SJSA1 (cell line): ENCODE measurements around the gene TBX2. TPM values are rescaled to one million over a fixed set of nuclear protein-coding genes. Genes with fewer than 3 reads are reported as not detected.

Source experiments
- DNase-seq, 2 experiments: peaks; one replicate each; pipeline ENCODE4 v3.0.0-alpha.2; 2015 to 2020; ENCODE audit warnings: low spot score in 2 of 2, low read depth in 1 of 2
- H3K27ac ChIP-seq: fragments of 250-450 bp; sonication (Bioruptor Pico); 2 replicates; pipeline ENCODE4 v1.5.1; 2020; ENCODE audit warnings: mild to moderate bottlenecking, moderate library complexity
- H3K27me3 ChIP-seq: fragments of 250-450 bp; sonication (Bioruptor Pico); replicated peaks from 2 replicates; pipeline ENCODE4 v1.5.1; 2020; ENCODE audit warnings: mild to moderate bottlenecking, moderate library complexity
- H3K36me3 ChIP-seq: fragments of 250-450 bp; sonication (Bioruptor Pico); 2 replicates; pipeline ENCODE4 v1.5.1; 2020; ENCODE audit warnings: mild to moderate bottlenecking
- H3K4me1 ChIP-seq: fragments of 250-450 bp; sonication (Bioruptor Pico); replicated peaks from 2 replicates; pipeline ENCODE4 v1.6.1; 2021; ENCODE audit warnings: mild to moderate bottlenecking
- H3K4me3 ChIP-seq: fragments of 250-450 bp; sonication (Bioruptor Pico); 2 replicates; pipeline ENCODE4 v1.5.1; 2020; ENCODE audit warnings: mild to moderate bottlenecking
- H3K9me3 ChIP-seq: fragments of 250-450 bp; sonication (Bioruptor Pico); replicated peaks from 2 replicates; pipeline ENCODE4 v1.5.1; 2020; ENCODE audit warnings: mild to moderate bottlenecking
- total RNA-seq: library from RNA; depleted of rRNA; stranded (reverse); fragments of >200 nt; shearing (Covaris generic); gene quantifications from 2 replicates; pipeline ENCODE4 v1.2.3, GENCODE V29; 2014

Gene TBX2
- total RNA-seq, 1 experiment from 2014 or later: 6.8 TPM

DNA sequence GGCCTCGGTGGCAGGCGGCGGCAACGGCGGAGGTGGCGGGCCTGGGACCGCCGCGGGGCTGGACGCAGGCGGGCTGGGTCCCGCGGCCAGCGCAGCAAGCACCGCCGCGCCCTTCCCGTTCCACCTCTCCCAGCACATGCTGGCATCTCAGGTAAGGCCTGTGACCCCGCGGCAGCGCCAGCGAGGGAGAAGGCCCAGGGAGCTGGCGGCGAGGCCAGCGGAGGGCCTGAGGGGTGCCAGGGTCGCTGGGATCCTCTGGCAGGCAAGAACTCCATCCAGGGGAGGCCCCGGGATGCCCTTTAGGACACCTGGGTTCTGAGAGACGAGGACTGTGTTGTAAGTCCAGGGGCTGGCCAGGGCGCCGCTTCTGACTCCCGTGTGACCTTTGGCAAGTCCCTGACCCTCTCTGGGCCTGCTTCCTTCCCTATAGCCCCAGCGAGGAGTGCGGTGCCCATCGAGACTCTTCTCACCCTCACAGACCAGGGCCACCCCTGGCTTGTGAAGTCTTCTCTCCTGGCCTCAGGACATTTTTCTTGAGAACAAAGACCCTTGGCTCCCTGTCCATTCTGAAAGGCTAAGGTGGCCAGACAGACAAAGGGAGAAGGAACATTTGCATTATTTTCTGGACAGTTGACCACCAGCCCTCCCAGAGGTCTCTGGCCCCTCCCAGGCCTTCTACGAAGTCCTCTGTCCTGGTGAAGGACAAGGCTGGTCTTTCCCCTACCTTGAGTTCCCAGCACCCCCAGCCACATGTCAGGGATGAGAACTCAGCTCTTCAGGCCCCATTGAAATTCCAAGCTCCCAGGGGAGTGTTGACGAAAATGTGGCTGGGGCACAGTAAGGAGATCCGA is 6.3 kb downstream of the TBX2 start:
- DNase-seq: no peak
- Histone ChIP-seq H3K4me1 (peaks cover 22% of the 10 kb centered on the region), H3K4me3 (no peak overlapping the region), H3K27me3 (no peaks in the 10 kb centered on the region), H3K27ac (no peak overlapping the region), H3K9me3 (peaks cover 4% of the 10 kb centered on the region; the same call in 1 of the 2 replicates), H3K36me3 (peaks cover 54% of the 10 kb centered on the region)

- Histone ChIP-seq H3K27ac (no peak overlapping the region), H3K9me3 (peaks cover 6% of the 10 kb centered on the region; the same call in 1 of the 2 replicates), H3K36me3 (peaks cover 54% of the 10 kb centered on the region)
Observed at GRCh38 chr17:61406537-61406845, 6.8 kb downstream of the TBX2 start.

DNA sequence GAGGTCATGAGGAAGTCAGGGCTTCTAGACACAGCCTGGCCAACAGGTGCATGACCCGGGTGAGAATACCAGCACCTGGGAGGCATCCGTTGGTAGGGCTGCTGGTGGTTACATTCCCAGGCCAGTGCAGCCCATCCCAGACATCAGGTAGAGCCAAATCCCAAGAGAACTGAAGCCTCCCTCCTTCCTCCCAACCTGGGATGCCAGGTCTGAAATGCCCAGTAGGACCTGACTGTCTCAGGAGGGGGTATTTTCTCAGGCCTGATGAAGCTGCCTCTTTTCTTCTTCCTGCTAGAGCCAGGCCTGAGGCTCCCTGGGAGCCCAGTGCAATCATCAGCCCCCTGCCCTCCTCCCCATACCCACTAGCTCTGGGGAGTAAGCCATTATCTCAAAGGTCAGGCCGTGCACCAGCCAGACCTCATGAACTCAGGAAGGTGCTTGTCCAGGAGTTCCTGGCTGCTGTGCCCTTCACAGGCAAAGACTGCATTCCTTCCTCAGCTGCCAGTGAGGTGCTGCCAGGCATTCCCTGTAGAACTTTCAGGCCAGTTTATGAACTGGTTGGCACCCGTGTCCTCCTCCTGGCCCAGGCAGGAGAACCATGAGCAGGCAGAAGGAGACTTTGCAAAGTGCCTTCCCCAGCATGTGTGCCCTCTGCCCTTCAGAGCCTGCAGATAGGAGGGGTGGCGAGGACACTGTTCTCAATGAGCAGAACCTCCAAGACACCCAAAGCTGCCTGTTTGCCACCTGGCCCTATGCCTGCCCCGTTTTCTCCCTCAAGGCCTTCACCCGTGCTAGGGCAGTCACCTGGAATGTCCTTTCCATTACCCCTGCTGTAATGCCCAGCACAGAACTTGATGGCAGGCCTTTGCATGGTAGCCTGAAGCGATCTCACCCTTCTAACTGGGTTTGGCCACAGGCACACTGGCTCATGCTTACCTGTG is 7.6 kb downstream of the TBX2 start:
- Histone ChIP-seq H3K36me3 (peaks cover 49% of the 10 kb centered on the region), H3K9me3 (peaks cover 6% of the 10 kb centered on the region; the same call in 1 of the 2 replicates), H3K4me3 (no peak overlapping the region), H3K4me1 (peaks cover 18% of the 10 kb centered on the region), H3K27me3 (no peaks in the 10 kb centered on the region), H3K27ac (no peak overlapping the region)
- DNase-seq: no peak

More at GRCh38 chr17:61406537-61406845, 6.8 kb downstream of the TBX2 start:
- H3K27me3 ChIP-seq: no peaks in the 10 kb centered on the region
- DNase-seq: no peak
- no peak overlapping the region for H3K4me3 ChIP-seq
- peaks cover 16% of the 10 kb centered on the region for H3K4me1 ChIP-seq

GRCh38 chr17:61408151-61409041 is 8.8 kb downstream of the TBX2 start:
- no peaks in the 10 kb centered on the region for H3K27me3 ChIP-seq
- H3K9me3 ChIP-seq: peaks cover 6% of the 10 kb centered on the region; the same call in 1 of the 2 replicates
- H3K27ac ChIP-seq: no peak overlapping the region
- H3K36me3 ChIP-seq: peaks cover 44% of the 10 kb centered on the region
- DNase-seq: no peak
- peaks cover 30% of the 10 kb centered on the region for H3K4me1 ChIP-seq
- no peak overlapping the region for H3K4me3 ChIP-seq

GRCh38 chr17:61409301-61410112 is 9.9 kb downstream of the TBX2 start:
- DNase-seq: peak; percentile 56 to 78
- Histone ChIP-seq H3K4me3 (peak overlapping the region; percentile 65), H3K4me1 (peaks cover 30% of the 10 kb centered on the region), H3K36me3 (peaks cover 33% of the 10 kb centered on the region), H3K27ac (0 out of 2 replicates have a peak overlapping the region, but pooled peaks have one; percentile 35), H3K9me3 (peaks cover 2% of the 10 kb centered on the region; the same call in 1 of the 2 replicates), H3K27me3 (no peaks in the 10 kb centered on the region)

DNA sequence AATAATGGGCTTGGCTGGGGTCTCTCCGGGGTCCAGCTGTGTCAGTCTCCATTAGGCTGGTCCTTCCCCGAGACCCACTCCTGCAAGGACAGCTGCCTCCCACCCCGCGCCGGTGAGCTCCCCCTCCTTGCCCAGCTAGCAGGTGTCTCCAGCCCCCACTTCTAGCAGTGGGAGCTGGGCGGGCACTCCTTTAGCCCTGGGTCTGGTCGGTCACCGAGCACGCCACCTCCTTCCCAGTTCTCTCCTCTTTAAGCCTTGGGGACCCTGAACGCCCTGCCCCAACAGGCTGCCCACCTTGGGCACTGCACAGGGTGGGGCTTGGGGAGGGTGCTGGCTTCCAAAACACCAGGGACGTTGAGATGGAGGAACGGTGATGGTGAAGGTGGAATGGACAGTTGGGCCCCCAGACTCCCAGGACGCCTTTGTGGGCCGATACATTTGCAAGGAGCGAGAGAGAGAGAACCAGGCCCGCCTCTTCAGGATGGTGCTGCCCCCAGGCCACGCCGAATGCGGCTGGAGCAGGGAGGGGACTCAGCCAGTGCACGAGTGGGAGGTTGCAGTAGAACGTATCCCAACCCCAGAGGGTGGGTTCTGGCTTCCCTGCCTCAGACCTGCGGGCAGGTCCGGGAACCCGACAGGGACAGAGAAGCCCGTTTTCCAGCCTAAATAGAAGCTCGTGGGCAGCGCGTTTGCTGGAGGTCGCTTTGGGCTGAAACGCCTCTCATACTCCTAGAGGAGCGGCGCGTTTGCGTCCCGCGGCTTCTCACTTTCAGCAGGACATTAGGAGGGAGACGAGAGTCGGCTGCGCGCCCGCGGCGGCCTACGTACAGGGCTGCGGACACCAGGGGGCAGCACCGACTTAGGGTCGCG is 10.7 kb downstream of the TBX2 start:
- peak in 1 of 2 experiments; percentile 52 for DNase-seq
- H3K9me3 ChIP-seq: peaks cover 2% of the 10 kb centered on the region; the same call in 1 of the 2 replicates
- H3K36me3 ChIP-seq: peaks cover 24% of the 10 kb centered on the region
- H3K27me3 ChIP-seq: no peaks in the 10 kb centered on the region
- no peak overlapping the region for H3K27ac ChIP-seq
- no peak overlapping the region for H3K4me3 ChIP-seq
- H3K4me1 ChIP-seq: peaks cover 30% of the 10 kb centered on the region

GRCh38 chr17:61411011-61411260 is 11.3 kb downstream of the TBX2 start:
- H3K9me3 ChIP-seq: peaks cover 2% of the 10 kb centered on the region; the same call in 1 of the 2 replicates
- H3K27me3 ChIP-seq: no peaks in the 10 kb centered on the region
- peaks cover 30% of the 10 kb centered on the region for H3K4me1 ChIP-seq
- no peak overlapping the region for H3K4me3 ChIP-seq
- H3K36me3 ChIP-seq: peaks cover 18% of the 10 kb centered on the region
- H3K27ac ChIP-seq: no peak overlapping the region
- DNase-seq: no peak

GRCh38 chr17:61411261-61412142 is 11.9 kb downstream of the TBX2 start:
- peaks cover 14% of the 10 kb centered on the region for H3K36me3 ChIP-seq
- no peaks in the 10 kb centered on the region for H3K27me3 ChIP-seq
- H3K4me3 ChIP-seq: peak overlapping the region; percentile 55
- peak overlapping the region; percentile 46; the same call in 1 of the 2 replicates for H3K27ac ChIP-seq
- peak; percentile 27 to 54 for DNase-seq
- peaks cover 2% of the 10 kb centered on the region; the same call in 1 of the 2 replicates for H3K9me3 ChIP-seq
- peaks cover 34% of the 10 kb centered on the region for H3K4me1 ChIP-seq

- Histone ChIP-seq H3K4me1 (peaks cover 42% of the 10 kb centered on the region), H3K9me3 (peaks cover 2% of the 10 kb centered on the region; the same call in 1 of the 2 replicates), H3K36me3 (peaks cover 12% of the 10 kb centered on the region), H3K27ac (peak overlapping the region; percentile 46), H3K4me3 (peak overlapping the region; percentile 55), H3K27me3 (no peaks in the 10 kb centered on the region)
- peak; percentile 83 to 94 for DNase-seq
Observed at GRCh38 chr17:61412143-61412859, 12.7 kb downstream of the TBX2 start.

- H3K4me1 ChIP-seq: peaks cover 42% of the 10 kb centered on the region
- H3K4me3 ChIP-seq: peak overlapping the region; percentile 55
- peaks cover 6% of the 10 kb centered on the region for H3K36me3 ChIP-seq
- H3K27ac ChIP-seq: peak overlapping the region; percentile 46
- H3K9me3 ChIP-seq: peaks cover 2% of the 10 kb centered on the region; the same call in 1 of the 2 replicates
- no peaks in the 10 kb centered on the region for H3K27me3 ChIP-seq
- DNase-seq: no peak
Observed at GRCh38 chr17:61412860-61413660, 13.4 kb downstream of the TBX2 start.
